Colonic mucosa (tissue), 4 donors: ENCODE results near the gene SLC39A6. TPM values are rescaled to one million over a fixed set of nuclear protein-coding genes. Genes with fewer than 3 reads are reported as not detected.
"Not testable (repeated sequence)": the region's sequence is repeated elsewhere in the genome, so short reads cannot be mapped to it uniquely, and the experiment has no call there.

Source experiments
- DNase-seq: peaks from one replicate; pipeline ENCODE4 v3.0.0-alpha.2; 2020
- H3K27ac ChIP-seq: fragments of 200-600 bp; one replicate; pipeline ENCODE4 v1.8.0; 2021
- H3K27me3 ChIP-seq: fragments of 200-600 bp; one replicate; pipeline ENCODE4 v1.8.0; 2021
- H3K36me3 ChIP-seq: fragments of 200-600 bp; one replicate; pipeline ENCODE4 v1.8.0; 2021
- H3K4me1 ChIP-seq: fragments of 200-600 bp; one replicate; pipeline ENCODE4 v1.8.0; 2021; ENCODE audit warnings: mild to moderate bottlenecking
- H3K4me3 ChIP-seq: fragments of 200-600 bp; one replicate; pipeline ENCODE4 v1.8.0; 2021
- H3K9ac ChIP-seq, 2 donors: one replicate each; pipeline ENCODE4 v1.7.0; 2013; ENCODE audit warnings: control low read depth in 2 of 2, low read depth in 2 of 2, low read length in 2 of 2
- H3K9me3 ChIP-seq: fragments of 200-600 bp; one replicate; pipeline ENCODE4 v1.8.0; 2021
- intact Hi-C: fragments of 100-400 bp; cut with DNase I; formaldehyde crosslinking; loops from one replicate; pipeline ENCODE4 v1.14.1; 2022
- total RNA-seq, 2 donors: library from RNA; stranded (reverse); fragmentation: NEBNext Ultra II Directional in 1 of 2; extraction: Animal tissue kit (Norgen Biotek cat#: 25700) in 1 of 2; gene quantifications; one replicate each; pipeline ENCODE4 v1.2.1, GENCODE V29; 2021
- TF ChIP-seq, protein P1 (sequence below): fragments of 200-600 bp; IDR thresholded peaks from one replicate; pipeline ENCODE4 v1.8.0; 2022; ENCODE audit warnings: antibody characterized with exemption, mild to moderate bottlenecking
- donor health status: healthy.
- donor health status: DM: no; HTN: no; CAD: no.
- donor health status: DM: no; HTN: no; CAD: no.

Gene SLC39A6
- total RNA-seq, 2 donors from 2014 or later, result 9.9 to 15.3 TPM

DNA sequence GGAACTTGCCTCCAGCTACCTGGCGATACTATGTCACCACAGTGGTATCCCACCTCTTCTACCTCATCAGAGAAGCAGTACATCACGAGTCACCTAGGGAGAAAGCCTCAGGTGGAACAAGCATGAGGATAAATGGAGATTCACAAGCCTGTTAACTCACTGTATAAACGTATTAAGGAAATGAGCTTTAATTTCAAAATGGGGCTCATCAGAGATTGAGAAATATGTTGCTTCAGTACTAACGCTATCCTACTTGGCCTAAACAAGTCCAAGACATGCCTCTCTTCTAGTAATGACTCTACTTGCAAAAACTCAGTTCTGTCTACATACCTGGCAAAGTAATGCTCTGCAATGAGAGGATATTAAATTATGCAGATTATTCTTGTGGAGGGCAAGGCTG lies 4.3 kb downstream of the SLC39A6 start:
- Histone ChIP-seq H3K4me1 (no peaks in the 10 kb centered on the region), H3K4me3 (no peak overlapping the region), H3K36me3 (no peaks in the 10 kb centered on the region), H3K27ac (no peak overlapping the region), H3K9me3 (no peaks in the 10 kb centered on the region), H3K9ac (no peak overlapping the region), H3K27me3 (no peaks in the 10 kb centered on the region)
- TF ChIP-seq, protein P1, sequence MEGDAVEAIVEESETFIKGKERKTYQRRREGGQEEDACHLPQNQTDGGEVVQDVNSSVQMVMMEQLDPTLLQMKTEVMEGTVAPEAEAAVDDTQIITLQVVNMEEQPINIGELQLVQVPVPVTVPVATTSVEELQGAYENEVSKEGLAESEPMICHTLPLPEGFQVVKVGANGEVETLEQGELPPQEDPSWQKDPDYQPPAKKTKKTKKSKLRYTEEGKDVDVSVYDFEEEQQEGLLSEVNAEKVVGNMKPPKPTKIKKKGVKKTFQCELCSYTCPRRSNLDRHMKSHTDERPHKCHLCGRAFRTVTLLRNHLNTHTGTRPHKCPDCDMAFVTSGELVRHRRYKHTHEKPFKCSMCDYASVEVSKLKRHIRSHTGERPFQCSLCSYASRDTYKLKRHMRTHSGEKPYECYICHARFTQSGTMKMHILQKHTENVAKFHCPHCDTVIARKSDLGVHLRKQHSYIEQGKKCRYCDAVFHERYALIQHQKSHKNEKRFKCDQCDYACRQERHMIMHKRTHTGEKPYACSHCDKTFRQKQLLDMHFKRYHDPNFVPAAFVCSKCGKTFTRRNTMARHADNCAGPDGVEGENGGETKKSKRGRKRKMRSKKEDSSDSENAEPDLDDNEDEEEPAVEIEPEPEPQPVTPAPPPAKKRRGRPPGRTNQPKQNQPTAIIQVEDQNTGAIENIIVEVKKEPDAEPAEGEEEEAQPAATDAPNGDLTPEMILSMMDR, result no peak
- intact Hi-C loops, result no loop called here
- DNase-seq, result no peak

DNA sequence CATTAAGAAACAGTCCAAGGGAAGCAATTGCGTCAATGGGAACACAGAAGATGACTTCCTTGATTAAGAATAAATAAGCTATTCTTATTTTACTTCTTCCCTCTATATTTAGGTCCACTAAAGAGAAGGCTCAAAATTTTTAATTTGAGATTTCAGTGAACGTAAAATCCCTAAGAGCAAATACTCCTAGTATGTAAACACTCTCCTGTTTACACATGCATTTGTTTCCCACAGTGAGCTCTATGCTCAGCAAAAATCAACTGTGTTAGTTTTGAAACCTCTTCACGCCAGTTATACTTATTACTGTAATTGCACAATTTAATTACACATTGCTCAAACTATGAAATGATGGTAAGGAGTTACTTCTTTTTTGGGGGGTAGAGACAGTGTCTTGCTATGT lies 8.8 kb downstream of the SLC39A6 start:
- TF ChIP-seq, protein P1, result no peak
- no peak for DNase-seq
- H3K4me3 ChIP-seq, result no peak overlapping the region
- no peak overlapping the region for H3K9ac ChIP-seq
- H3K4me1 ChIP-seq, result no peaks in the 10 kb centered on the region
- no peaks in the 10 kb centered on the region for H3K27me3 ChIP-seq
- intact Hi-C loops, result no loop called here
- no peaks in the 10 kb centered on the region for H3K36me3 ChIP-seq
- no peaks in the 10 kb centered on the region for H3K9me3 ChIP-seq
- no peak overlapping the region for H3K27ac ChIP-seq

DNA sequence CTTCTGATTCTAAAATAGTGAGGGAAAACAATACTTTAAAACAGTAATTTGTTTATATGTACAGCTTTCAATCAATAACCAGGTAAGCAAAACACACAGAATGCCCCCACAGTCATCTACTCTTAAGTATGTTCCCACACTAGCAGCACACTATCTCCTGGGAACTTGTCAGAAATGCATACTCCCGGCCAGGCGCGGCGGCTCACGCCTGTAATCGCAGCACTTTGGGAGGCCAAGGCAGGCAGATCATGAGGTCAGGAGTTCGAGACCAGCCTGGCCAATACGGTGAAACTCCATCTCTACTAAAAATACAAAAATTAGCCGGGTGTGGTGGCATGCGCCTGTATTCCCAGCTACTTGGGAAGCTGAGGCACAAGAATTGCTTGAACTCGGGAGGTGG lies 12.4 kb downstream of the SLC39A6 start:
- H3K4me1 ChIP-seq, H3K9me3 ChIP-seq, H3K36me3 ChIP-seq, H3K9ac ChIP-seq, DNase-seq, H3K27ac ChIP-seq, intact Hi-C loops, H3K4me3 ChIP-seq, H3K27me3 ChIP-seq: not testable (repeated sequence)

DNA sequence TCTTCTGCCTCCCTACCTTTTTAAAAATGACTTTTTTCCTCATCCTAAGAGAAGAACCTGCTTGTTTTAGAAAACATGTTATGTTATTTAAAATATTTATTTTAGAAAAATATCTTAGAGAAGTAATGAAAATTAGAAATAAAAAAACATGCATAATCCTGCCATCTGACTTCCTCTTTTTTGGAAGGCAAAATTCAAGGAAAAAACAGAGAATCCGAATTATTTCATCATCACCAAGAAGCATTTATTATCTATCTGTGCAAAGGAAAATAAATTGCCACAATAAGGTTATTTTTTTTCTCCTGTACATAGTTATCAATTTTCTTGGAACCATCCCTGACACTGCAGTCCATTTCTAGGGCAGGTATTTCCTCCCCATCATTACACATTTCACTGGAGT lies 14.4 kb downstream of the SLC39A6 start:
- Histone ChIP-seq H3K27me3 (no peaks in the 10 kb centered on the region), H3K27ac (no peak overlapping the region), H3K36me3 (peaks cover 8% of the 10 kb centered on the region), H3K9me3 (no peaks in the 10 kb centered on the region), H3K9ac (no peak overlapping the region), H3K4me3 (no peak overlapping the region), H3K4me1 (no peaks in the 10 kb centered on the region)
- DNase-seq, result no peak
- TF ChIP-seq, protein P1, result no peak
- intact Hi-C loops, result no loop called here

DNA sequence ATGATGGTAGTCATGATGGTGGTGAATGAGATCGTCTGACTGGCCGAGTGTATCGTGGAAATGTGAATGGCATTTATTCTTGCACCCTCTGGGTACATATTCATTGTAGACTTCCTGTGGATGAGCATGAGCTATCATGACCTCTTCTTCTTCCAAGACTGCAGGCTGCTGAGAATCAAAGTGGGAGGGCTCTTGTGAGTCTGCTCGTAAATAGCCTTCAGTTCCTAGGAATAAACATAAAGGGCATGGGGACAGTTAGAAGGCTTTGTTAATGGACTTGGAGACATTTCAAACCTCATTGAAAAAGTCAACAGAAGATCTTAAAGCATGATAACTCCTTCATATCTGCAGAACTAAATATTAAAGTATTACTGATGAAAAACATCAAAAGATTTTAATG lies 14.9 kb downstream of the SLC39A6 start:
- Histone ChIP-seq H3K4me3 (no peak overlapping the region), H3K27ac (no peak overlapping the region), H3K27me3 (no peaks in the 10 kb centered on the region), H3K9ac (no peak overlapping the region), H3K9me3 (no peaks in the 10 kb centered on the region), H3K4me1 (no peaks in the 10 kb centered on the region), H3K36me3 (peaks cover 8% of the 10 kb centered on the region)
- DNase-seq, result no peak
- TF ChIP-seq, protein P1, result no peak
- intact Hi-C loops, result no loop called here

DNA sequence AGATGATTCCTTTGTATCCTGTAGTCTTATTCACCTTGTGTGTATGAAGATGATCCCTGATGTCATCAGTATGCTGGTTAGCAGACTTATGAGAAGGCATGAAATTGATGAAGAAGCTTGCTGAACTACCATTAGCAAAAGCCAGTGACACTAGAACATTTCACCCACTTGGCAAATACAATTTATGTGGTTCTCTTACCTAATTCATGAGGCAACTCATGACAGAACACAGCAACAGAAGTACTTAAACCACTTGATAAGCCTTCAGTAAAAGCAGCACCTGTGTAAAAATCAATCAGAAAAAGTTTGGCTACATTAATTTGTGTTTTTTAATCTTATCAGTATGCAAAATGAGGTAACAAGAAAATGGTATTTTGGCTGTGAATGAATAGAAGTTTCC lies 16.8 kb downstream of the SLC39A6 start:
- H3K9me3 ChIP-seq, result no peaks in the 10 kb centered on the region
- peaks cover 8% of the 10 kb centered on the region for H3K36me3 ChIP-seq
- H3K4me3 ChIP-seq, result no peak overlapping the region
- intact Hi-C loops, result no loop called here
- TF ChIP-seq, protein P1, result no peak
- no peak for DNase-seq
- no peaks in the 10 kb centered on the region for H3K4me1 ChIP-seq
- no peak overlapping the region for H3K9ac ChIP-seq
- H3K27me3 ChIP-seq, result no peaks in the 10 kb centered on the region
- no peak overlapping the region for H3K27ac ChIP-seq
